HCT116 (cell line): ENCODE measurements around the gene TMEM223. TPM values are rescaled to one million over a fixed set of nuclear protein-coding genes. Genes with fewer than 3 reads are reported as not detected.

Experiments used
- ATAC-seq: fragments of 200-7000 bp; cut with Tn5 transposase; 2 replicates; pipeline ENCODE4 v1.9.1; 2020; ENCODE audit warnings: mild to moderate bottlenecking, moderate library complexity
- BruUV-seq: library from RNA; stranded (reverse); fragments of 400-500 nt; replicated peaks from 2 replicates; lab custom pipeline; 2021; lab: Mats Ljungman, UMichigan
- CTCF ChIA-PET: fragments of 300-600 bp; sonication (Branson Sonifier 250); formaldehyde crosslinking; loops from one replicate; lab custom pipeline; 2021; ENCODE audit warnings: antibody characterized with exemption; lab: Charles Lee
- POLR2A ChIA-PET: fragments of 300-600, 350-600 bp; sonication (Branson Sonifier 250); formaldehyde crosslinking; loops from one replicate; lab custom pipeline; 2021; ENCODE audit warnings: antibody characterized with exemption; lab: Charles Lee
- RAD21 ChIA-PET, 2 experiments: fragments of 300-600 bp; sonication (Branson Sonifier 250); formaldehyde crosslinking; loops; one replicate each; lab custom pipeline; 2023; ENCODE audit warnings: low total read pairs in 2 of 2; ENCODE audit not compliant: uncharacterized antibody in 2 of 2, unreplicated experiment in 2 of 2, low non-redundant PET in 1 of 2; lab: Charles Lee
- DNase-seq: peaks from one replicate; pipeline ENCODE4 v3.0.0-alpha.2; 2010; ENCODE audit warnings: low read depth, low spot score
- H2AFZ ChIP-seq: fragments of 200-600 bp; shearing (Covaris generic), sonication (generic); 2 replicates; pipeline ENCODE4 v1.6.1; 2017; ENCODE audit warnings: low read depth, mixed run types, mixed read lengths, antibody characterized with exemption, low read length; ENCODE audit not compliant: poor library complexity, severe bottlenecking
- H3K27ac ChIP-seq: 2 replicates; pipeline ENCODE4 v1.5.1; 2012; ENCODE audit warnings: low read depth, low read length
- H3K27me3 ChIP-seq: fragments of 200-600 bp; sonication (generic); 2 replicates; pipeline ENCODE4 v1.6.1; 2016; ENCODE audit warnings: mixed run types, low read length, mixed read lengths; ENCODE audit not compliant: insufficient read depth
- H3K36me3 ChIP-seq, 2 experiments: fragments of 200-500 bp in 1 of 2; fragments of 200-600 bp in 1 of 2; sonication (Bioruptor generic) in 1 of 2; sonication (generic) in 1 of 2; 2 replicates each; pipeline versions ENCODE4 v1.5.1 to v1.6.1; 2014 to 2016; ENCODE audit warnings: low read length in 2 of 2, inconsistent platforms in 1 of 2, mixed read lengths in 1 of 2, mixed run types in 1 of 2; ENCODE audit not compliant: insufficient read depth in 2 of 2, control insufficient read depth in 1 of 2
- H3K4me1 ChIP-seq, 2 experiments: fragments of 200-600 bp in 1 of 2; sonication (generic) in 1 of 2; 2 replicates each; pipeline versions ENCODE4 v1.5.1 to v1.6.1; 2012 to 2017; ENCODE audit warnings: low read length in 2 of 2, inconsistent platforms in 1 of 2, mild to moderate bottlenecking in 1 of 2, mixed read lengths in 1 of 2, mixed run types in 1 of 2, moderate library complexity in 1 of 2; ENCODE audit not compliant: insufficient read depth in 2 of 2, control insufficient read depth in 1 of 2
- H3K4me2 ChIP-seq: fragments of 200-600 bp; sonication (generic); 2 replicates; pipeline ENCODE4 v1.6.1; 2017; ENCODE audit warnings: mixed run types, low read length, mixed read lengths
- H3K4me3 ChIP-seq, 2 experiments: fragments of 200-600 bp in 1 of 2; sonication (generic) in 1 of 2; replicated peaks in 1 of 2; 2 replicates each; pipeline ENCODE4 v1.5.1; 2011 to 2016; ENCODE audit warnings: low read length in 2 of 2, control low read depth in 1 of 2, low read depth in 1 of 2, mild to moderate bottlenecking in 1 of 2, mixed read lengths in 1 of 2, mixed run types in 1 of 2
- H3K79me2 ChIP-seq: fragments of 200-600 bp; sonication (generic); 2 replicates; pipeline ENCODE4 v1.6.1; 2017; ENCODE audit warnings: mild to moderate bottlenecking, mixed run types, low read length, moderate library complexity, mixed read lengths; ENCODE audit not compliant: insufficient read depth
- H3K9ac ChIP-seq: fragments of 200-600 bp; sonication (generic); 2 replicates; pipeline ENCODE4 v1.6.1; 2016; ENCODE audit warnings: low read length, mixed read lengths
- H3K9me2 ChIP-seq: fragments of 200-600 bp; sonication (generic), shearing (Covaris generic); 2 replicates; pipeline ENCODE4 v1.6.1; 2017; ENCODE audit warnings: mixed run types, mild to moderate bottlenecking, moderate library complexity; ENCODE audit not compliant: insufficient read depth
- H3K9me3 ChIP-seq, 2 experiments: fragments of 200-500 bp in 1 of 2; fragments of 200-600 bp in 1 of 2; sonication (Bioruptor generic) in 1 of 2; sonication (generic) in 1 of 2; 2 replicates each; pipeline ENCODE4 v1.6.1; 2014 to 2017; ENCODE audit warnings: low read length in 2 of 2, mixed read lengths in 2 of 2, inconsistent platforms in 1 of 2, low read depth in 1 of 2, mild to moderate bottlenecking in 1 of 2, mixed run types in 1 of 2, moderate library complexity in 1 of 2; ENCODE audit not compliant: control insufficient read depth in 1 of 2, insufficient read depth in 1 of 2
- H4K20me1 ChIP-seq: fragments of 200-600 bp; sonication (generic), shearing (Covaris generic); 2 replicates; pipeline ENCODE4 v1.6.1; 2017; ENCODE audit warnings: mixed run types, mild to moderate bottlenecking, moderate library complexity; ENCODE audit not compliant: insufficient read depth
- CBX3 ChIP-seq: IDR thresholded peaks from 2 replicates; pipeline ENCODE4 v1.6.1; 2012; ENCODE audit warnings: low read depth
- CEBPB ChIP-seq: IDR thresholded peaks from 2 replicates; pipeline ENCODE4 v1.6.1; 2012; ENCODE audit warnings: low read depth
- EZH2 ChIP-seq: fragments of 200-600 bp; sonication (generic); IDR thresholded peaks from 2 replicates; pipeline ENCODE4 v1.6.1; 2017; ENCODE audit warnings: antibody characterized with exemption, mixed run types
- EZH2phosphoT487 ChIP-seq: fragments of 200-600 bp; IDR thresholded peaks from 2 replicates; pipeline ENCODE4 v1.6.1; 2018; ENCODE audit warnings: antibody characterized with exemption, borderline replicate concordance
- JUND ChIP-seq: IDR thresholded peaks from 2 replicates; pipeline ENCODE4 v1.6.1; 2012
- MAX ChIP-seq: IDR thresholded peaks from 2 replicates; pipeline ENCODE4 v1.6.1; 2012
- POLR2AphosphoS5 ChIP-seq: IDR thresholded peaks from 2 replicates; pipeline ENCODE4 v1.6.1; 2011; ENCODE audit warnings: mild to moderate bottlenecking, low read depth, low read length, moderate library complexity
- RAD21 ChIP-seq: IDR thresholded peaks from 2 replicates; pipeline ENCODE4 v1.6.1; 2012; ENCODE audit warnings: low read depth, mild to moderate bottlenecking
- SP1 ChIP-seq: IDR thresholded peaks from 2 replicates; pipeline ENCODE4 v1.6.1; 2012; ENCODE audit warnings: low read depth
- SRF ChIP-seq: IDR thresholded peaks from 2 replicates; pipeline ENCODE4 v1.6.1; 2012; ENCODE audit warnings: low read depth
- TCF7L2 ChIP-seq: IDR thresholded peaks from 2 replicates; pipeline ENCODE4 v1.7.0; 2011; ENCODE audit warnings: borderline replicate concordance, inconsistent platforms; ENCODE audit not compliant: insufficient read depth, insufficient read length; ENCODE audit errors: extremely low read depth
- YY1 ChIP-seq: IDR thresholded peaks from 2 replicates; pipeline ENCODE4 v1.6.1; 2011; ENCODE audit warnings: low read length, low read depth, moderate library complexity, mild to moderate bottlenecking; ENCODE audit not compliant: insufficient replicate concordance; ENCODE audit errors: extremely low read depth
- ZFX ChIP-seq: fragments of 450-650 bp; IDR thresholded peaks from 2 replicates; pipeline ENCODE4 v1.6.1; 2017
- ZNF274 ChIP-seq: fragments of 200-500 bp; sonication (Bioruptor generic); IDR thresholded peaks from 2 replicates; pipeline ENCODE4 v1.6.1; 2014; ENCODE audit warnings: mild to moderate bottlenecking, low read depth, low read length, inconsistent platforms
- intact Hi-C: fragments of 100-400 bp; cut with micrococcal nuclease; formaldehyde crosslinking; loops from 2 replicates; pipeline ENCODE4 v1.10.0; 2022
- total RNA-seq: library from RNA; stranded (reverse); gene quantifications from one replicate; pipeline ENCODE4 v1.2.1, GENCODE V29; 2021; ENCODE audit not compliant: unreplicated experiment
- TF ChIP-seq, protein P1 (sequence below): IDR thresholded peaks from 2 replicates; pipeline ENCODE4 v1.6.1; 2012; ENCODE audit warnings: low read depth
- TF ChIP-seq, protein P2 (sequence below): IDR thresholded peaks from 2 replicates; pipeline ENCODE4 v1.6.1; 2011; ENCODE audit warnings: mild to moderate bottlenecking, low read length, moderate library complexity; ENCODE audit not compliant: insufficient replicate concordance; ENCODE audit errors: extremely low read depth

Gene TMEM223
- total RNA-seq, 1 experiment from 2014 or later: 18.4 TPM

GRCh38 chr11:62777389-62777788 lies 14.4 kb downstream of the TMEM223 start (continued):
- TF ChIP-seq, protein P1, sequence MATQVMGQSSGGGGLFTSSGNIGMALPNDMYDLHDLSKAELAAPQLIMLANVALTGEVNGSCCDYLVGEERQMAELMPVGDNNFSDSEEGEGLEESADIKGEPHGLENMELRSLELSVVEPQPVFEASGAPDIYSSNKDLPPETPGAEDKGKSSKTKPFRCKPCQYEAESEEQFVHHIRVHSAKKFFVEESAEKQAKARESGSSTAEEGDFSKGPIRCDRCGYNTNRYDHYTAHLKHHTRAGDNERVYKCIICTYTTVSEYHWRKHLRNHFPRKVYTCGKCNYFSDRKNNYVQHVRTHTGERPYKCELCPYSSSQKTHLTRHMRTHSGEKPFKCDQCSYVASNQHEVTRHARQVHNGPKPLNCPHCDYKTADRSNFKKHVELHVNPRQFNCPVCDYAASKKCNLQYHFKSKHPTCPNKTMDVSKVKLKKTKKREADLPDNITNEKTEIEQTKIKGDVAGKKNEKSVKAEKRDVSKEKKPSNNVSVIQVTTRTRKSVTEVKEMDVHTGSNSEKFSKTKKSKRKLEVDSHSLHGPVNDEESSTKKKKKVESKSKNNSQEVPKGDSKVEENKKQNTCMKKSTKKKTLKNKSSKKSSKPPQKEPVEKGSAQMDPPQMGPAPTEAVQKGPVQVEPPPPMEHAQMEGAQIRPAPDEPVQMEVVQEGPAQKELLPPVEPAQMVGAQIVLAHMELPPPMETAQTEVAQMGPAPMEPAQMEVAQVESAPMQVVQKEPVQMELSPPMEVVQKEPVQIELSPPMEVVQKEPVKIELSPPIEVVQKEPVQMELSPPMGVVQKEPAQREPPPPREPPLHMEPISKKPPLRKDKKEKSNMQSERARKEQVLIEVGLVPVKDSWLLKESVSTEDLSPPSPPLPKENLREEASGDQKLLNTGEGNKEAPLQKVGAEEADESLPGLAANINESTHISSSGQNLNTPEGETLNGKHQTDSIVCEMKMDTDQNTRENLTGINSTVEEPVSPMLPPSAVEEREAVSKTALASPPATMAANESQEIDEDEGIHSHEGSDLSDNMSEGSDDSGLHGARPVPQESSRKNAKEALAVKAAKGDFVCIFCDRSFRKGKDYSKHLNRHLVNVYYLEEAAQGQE: no peak
- no peak for TF ChIP-seq POLR2AphosphoS5
- no peak for TF ChIP-seq EZH2
- TF ChIP-seq EZH2phosphoT487: no peak
- TF ChIP-seq MAX: no peak
- TF ChIP-seq YY1: no peak
- TF ChIP-seq RAD21: no peak
- no peak for TF ChIP-seq CEBPB
- no peak for TF ChIP-seq CBX3
- no peak for TF ChIP-seq SRF
- no peak for TF ChIP-seq ZFX
- no peak for TF ChIP-seq SP1

GRCh38 chr11:62775646-62776045 lies 16.2 kb downstream of the TMEM223 start:
- no peaks in the 10 kb centered on the region for H3K27me3 ChIP-seq
- ChIA-PET CTCF (interaction anchor here (1.1 to 2.7 kb wide), 2 partner anchors 11 kb away, joined by 3 to 7 read pairs; no protein-coding TSS in a partner anchor), RAD21 (no interaction called here), POLR2A (interaction anchor here (0.8 to 1.4 kb wide), 2 partner anchors 22 to 65 kb away, joined by 3 read pairs; partner anchors contain the start of gene ZBTB3)
- no peaks in the 10 kb centered on the region for H3K9me3 ChIP-seq
- ATAC-seq (no peak), DNase-seq (no peak)
- H3K9me2 ChIP-seq: no peaks in the 10 kb centered on the region
- H3K79me2 ChIP-seq: peaks cover 19% of the 10 kb centered on the region
- H3K27ac ChIP-seq: no peak overlapping the region
- no peak overlapping the region for H3K4me3 ChIP-seq
- H3K4me2 ChIP-seq: no peak overlapping the region
- peaks cover 3 to 13% of the 10 kb centered on the region in 2 experiments; a peak in 3 of 4 replicates for H3K4me1 ChIP-seq
- TF ChIP-seq, protein P2, sequence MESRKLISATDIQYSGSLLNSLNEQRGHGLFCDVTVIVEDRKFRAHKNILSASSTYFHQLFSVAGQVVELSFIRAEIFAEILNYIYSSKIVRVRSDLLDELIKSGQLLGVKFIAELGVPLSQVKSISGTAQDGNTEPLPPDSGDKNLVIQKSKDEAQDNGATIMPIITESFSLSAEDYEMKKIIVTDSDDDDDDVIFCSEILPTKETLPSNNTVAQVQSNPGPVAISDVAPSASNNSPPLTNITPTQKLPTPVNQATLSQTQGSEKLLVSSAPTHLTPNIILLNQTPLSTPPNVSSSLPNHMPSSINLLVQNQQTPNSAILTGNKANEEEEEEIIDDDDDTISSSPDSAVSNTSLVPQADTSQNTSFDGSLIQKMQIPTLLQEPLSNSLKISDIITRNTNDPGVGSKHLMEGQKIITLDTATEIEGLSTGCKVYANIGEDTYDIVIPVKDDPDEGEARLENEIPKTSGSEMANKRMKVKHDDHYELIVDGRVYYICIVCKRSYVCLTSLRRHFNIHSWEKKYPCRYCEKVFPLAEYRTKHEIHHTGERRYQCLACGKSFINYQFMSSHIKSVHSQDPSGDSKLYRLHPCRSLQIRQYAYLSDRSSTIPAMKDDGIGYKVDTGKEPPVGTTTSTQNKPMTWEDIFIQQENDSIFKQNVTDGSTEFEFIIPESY: no peak
- no peak for TF ChIP-seq SRF
- TF ChIP-seq ZNF274: no peak
- TF ChIP-seq CBX3: no peak
- no peak for TF ChIP-seq TCF7L2
- TF ChIP-seq JUND: no peak
- H3K36me3 ChIP-seq: peaks cover 3 to 13% of the 10 kb centered on the region in 2 experiments; a peak in 3 of 4 replicates
- BruUV-seq: no TSS peak
- no peak overlapping the region for H3K9ac ChIP-seq
- H4K20me1 ChIP-seq: no peaks in the 10 kb centered on the region
- intact Hi-C loops: no loop called here
- H2AFZ ChIP-seq: no peak overlapping the region
